ENCODE measurements around the gene SLC39A5.

DNA sequence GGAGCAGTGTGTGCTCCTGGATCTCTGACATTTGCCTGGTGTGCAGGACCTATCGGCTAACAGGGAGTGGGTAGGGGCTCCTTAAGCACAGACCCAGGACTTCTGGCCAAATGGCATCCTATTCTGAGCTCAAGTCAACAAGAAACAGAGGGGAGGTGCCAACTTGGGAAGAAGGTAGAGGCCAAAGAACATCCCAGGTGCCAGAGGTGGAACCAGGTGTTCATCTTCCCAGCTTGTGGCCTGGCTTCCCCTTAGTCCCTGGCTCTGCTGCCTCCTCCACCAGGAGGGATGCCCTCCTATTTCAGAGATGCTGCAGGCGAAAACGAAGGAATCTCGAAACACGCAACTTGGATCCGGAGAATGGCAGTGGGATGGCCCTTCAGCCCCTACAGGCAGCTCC, 6.2 kb downstream of the SLC39A5 start:
- TF ChIP-seq, protein P1, sequence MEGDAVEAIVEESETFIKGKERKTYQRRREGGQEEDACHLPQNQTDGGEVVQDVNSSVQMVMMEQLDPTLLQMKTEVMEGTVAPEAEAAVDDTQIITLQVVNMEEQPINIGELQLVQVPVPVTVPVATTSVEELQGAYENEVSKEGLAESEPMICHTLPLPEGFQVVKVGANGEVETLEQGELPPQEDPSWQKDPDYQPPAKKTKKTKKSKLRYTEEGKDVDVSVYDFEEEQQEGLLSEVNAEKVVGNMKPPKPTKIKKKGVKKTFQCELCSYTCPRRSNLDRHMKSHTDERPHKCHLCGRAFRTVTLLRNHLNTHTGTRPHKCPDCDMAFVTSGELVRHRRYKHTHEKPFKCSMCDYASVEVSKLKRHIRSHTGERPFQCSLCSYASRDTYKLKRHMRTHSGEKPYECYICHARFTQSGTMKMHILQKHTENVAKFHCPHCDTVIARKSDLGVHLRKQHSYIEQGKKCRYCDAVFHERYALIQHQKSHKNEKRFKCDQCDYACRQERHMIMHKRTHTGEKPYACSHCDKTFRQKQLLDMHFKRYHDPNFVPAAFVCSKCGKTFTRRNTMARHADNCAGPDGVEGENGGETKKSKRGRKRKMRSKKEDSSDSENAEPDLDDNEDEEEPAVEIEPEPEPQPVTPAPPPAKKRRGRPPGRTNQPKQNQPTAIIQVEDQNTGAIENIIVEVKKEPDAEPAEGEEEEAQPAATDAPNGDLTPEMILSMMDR (IDR thresholded peaks at IDR 0.05): no peak
- no peak for TF ChIP-seq POLR2A (IDR thresholded peaks at IDR 0.05)
